GM18951 (cell line): ENCODE results near the gene TMPRSS11A.

ENCODE experiments used
- POLR2A ChIP-seq: IDR thresholded peaks from 4 replicates; pipeline ENCODE4 v1.6.1; 2011; ENCODE audit warnings: mild to moderate bottlenecking; ENCODE audit not compliant: insufficient read length, insufficient read depth; ENCODE audit errors: extremely low read depth
- in situ Hi-C: fragments of 300-500 bp; cut with MboI; formaldehyde crosslinking; loops from one replicate; pipeline ENCODE4 v1.12.0; 2022; ENCODE audit warnings: low sequenced_read_pairs, mixed read lengths, inconsistent platforms; ENCODE audit not compliant: unreplicated experiment

The TMPRSS11A gene

DNA sequence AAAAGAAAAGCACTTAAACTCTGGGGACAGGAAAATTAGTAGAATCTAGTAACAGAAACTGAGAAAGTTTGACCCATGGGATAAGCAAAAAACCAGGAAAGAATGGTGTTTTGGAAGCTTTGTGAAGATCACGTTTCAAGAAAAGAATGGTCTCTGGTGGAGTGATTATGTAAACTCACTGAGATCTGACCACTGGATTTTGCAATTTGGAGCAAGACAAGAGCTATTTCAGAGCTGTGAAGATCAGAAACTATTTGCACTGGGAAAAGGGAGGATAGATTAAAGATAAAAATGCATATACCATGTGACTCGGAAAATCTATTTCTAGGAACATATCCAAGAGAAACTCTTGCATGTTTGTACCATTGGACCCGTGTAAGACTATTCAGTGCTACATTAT, 83.8 kb downstream of the TMPRSS11A start:
- no peak for TF ChIP-seq POLR2A
- in situ Hi-C loops: no loop called here

DNA sequence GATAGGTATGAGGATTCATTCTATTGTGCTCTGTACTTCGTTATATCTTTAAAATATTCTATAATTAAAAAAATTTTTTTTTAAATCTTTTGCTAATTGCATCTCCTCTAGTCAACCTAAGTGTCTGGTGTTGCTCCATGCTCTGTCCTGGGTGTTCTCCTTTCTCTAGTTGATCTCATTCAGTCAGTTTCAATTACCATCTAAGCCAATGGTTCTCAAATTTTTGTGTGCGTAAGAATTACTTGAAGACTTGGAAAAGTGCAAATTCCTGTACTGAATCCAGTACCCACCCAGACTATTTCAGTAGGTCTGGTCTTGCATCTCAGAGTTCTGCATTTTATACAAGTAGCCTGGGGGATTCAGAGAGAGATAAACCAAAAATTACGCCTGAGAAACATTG, 86.2 kb downstream of the TMPRSS11A start:
- in situ Hi-C loops: no loop called here
- TF ChIP-seq POLR2A: no peak

DNA sequence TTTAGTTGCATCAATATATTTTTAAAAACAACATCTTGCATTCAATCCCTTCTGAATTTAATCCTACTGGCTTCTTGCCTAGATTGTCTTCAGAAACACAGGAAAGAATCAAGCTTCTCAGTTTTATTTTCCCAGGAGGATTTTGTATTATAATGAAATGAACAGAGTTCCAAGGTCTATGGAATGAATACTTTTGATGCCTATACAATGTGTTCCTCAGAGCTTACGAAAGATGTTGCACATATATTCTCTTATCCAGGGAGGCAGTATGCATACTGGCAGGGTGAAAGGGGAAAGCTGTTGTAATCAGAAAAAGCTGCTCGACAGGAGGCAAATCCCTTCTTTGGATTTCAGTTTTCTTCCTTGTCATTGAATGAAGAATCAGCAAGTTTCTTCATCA, 88.3 kb downstream of the TMPRSS11A start:
- no peak for TF ChIP-seq POLR2A
- in situ Hi-C loops: no loop called here

DNA sequence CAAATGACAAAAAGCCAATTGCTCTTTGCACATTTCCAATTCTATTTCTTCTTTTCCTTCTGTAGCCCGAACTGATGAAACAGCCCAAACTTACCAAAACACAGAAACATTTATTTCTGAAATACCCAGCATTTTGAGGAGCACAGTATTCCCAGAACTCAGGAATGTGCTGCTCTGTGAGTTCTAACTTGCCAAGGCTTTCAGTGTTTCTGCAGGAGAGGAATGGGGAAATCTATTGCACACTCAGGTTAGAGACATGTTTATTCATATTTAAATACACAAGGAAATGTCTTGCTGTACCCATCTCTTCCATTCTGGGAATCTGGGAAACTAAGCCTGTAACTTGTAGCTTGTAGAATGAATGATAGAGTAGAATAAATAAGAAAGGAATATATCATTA, 90.2 kb downstream of the TMPRSS11A start:
- TF ChIP-seq POLR2A: no peak
- in situ Hi-C loops: no loop called here

- TF ChIP-seq POLR2A: no peak
- in situ Hi-C loops: no loop called here
Measured at GRCh38 chr4:67871867-67872266, 91.4 kb downstream of the TMPRSS11A start.

DNA sequence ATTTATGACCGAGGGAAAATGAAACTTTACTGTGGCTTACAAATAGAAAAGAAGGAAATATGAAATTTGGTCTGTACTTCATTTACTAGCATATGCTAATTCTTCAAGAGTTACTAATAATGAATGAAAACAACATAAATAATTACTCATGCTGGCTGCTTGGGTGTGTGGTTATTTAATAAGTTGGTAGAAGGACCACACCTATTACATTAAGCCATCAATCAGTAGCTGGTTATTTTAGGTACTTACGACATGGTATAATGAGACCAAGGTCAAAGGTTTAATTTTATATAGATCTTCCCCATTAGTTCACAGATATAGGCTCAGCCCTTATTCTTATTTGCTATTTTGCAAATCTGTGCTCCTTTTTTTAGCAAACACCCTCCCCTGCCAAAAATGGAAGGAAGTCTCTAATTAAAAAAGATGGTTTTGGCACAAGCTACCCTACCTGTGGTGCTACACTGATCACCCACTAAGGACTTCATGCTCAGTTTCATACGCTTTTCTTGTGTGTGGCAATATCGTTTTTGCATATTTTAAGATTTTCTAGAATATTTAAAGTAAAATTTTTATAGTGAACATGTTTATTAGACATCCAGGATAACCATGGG, 93.6 kb downstream of the TMPRSS11A start:
- in situ Hi-C loops: no loop called here
- no peak for TF ChIP-seq POLR2A

DNA sequence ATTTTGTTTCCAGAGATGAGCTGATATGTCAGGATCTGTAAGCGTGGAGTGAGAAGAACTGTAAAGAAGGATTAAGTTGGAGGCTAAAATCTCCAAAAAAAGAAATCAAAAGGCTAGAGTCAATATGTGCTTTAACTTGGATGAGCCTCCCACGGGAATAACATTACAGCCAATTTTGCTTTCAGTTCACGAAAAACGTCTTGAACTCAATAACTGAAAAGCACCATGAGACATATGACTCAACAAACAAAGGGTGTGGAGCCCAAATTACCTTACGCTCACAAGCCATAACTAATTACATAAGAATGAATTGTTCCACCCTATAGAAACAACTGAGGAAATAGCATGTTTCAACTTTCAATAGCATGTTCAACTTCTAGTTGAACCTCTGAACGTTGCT, 101.8 kb downstream of the TMPRSS11A start:
- no peak for TF ChIP-seq POLR2A
- in situ Hi-C loops: no loop called here
